Iris pigment epithelial cell (primary cell): Measurements from ENCODE around the gene GABRR3.
"Not testable (repeated sequence)": the region's sequence is repeated elsewhere in the genome, so short reads cannot be mapped to it uniquely, and the experiment has no call there.

Source experiments
- DNase-seq: peaks from one replicate; pipeline ENCODE4 v3.0.0-alpha.2; 2011; ENCODE audit warnings: low read depth

The GABRR3 gene

GRCh38 chr3:98021830-98022560, 13.1 kb downstream of the GABRR3 start:
- DNase-seq = peak; percentile 66

- no peak for DNase-seq
These were observed 14.7 kb downstream of the GABRR3 start for GRCh38 chr3:98020412-98020811.

DNA sequence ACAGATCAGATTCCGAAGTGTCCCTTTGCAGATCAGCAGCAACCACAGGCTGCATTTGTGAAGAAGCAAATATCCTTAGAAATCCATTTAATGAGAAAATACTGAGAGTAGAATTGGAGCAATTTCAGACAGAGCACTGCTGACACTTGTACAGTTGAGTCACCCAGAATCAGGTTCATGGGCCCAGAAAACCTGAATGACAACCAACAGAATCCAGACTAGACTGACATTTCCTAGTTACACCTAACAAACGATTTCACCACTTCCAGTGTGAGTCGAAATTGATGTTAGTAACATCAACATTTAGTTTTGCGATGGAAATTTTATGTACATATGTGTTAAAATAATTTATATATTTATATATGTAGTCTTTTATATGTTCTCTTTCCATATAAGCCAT, 16.8 kb downstream of the GABRR3 start:
- no peak for DNase-seq

- no peak for DNase-seq
These were observed 20.9 kb downstream of the GABRR3 start for GRCh38 chr3:98014268-98014585.

- peak; percentile 61 for DNase-seq
These were observed 21.5 kb downstream of the GABRR3 start for GRCh38 chr3:98013411-98014267.

DNA sequence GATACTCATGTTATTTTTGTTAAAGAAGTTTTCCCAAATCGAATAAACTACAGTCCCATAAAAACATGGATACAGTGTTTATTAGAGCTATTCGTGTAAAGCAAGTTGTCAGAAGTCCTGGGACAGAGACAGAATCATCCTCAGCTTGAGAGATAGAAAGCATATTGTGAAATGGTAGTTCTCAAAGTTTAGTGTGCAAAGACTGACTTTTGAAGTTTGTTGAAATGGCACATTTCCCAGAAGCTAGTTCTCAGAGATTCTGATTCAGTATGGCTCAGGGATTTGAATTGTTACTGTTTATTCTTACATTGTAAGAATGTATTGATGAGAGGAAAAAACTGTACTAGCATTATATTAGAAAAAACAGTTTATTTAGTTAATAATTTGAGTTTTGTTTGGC, 22.1 kb downstream of the GABRR3 start:
- peak; percentile 81 for DNase-seq

- DNase-seq = not testable (repeated sequence)
These were observed 24.1 kb downstream of the GABRR3 start for GRCh38 chr3:98010883-98011449.

GRCh38 chr3:98010194-98010882, 24.8 kb downstream of the GABRR3 start:
- DNase-seq = no peak

DNA sequence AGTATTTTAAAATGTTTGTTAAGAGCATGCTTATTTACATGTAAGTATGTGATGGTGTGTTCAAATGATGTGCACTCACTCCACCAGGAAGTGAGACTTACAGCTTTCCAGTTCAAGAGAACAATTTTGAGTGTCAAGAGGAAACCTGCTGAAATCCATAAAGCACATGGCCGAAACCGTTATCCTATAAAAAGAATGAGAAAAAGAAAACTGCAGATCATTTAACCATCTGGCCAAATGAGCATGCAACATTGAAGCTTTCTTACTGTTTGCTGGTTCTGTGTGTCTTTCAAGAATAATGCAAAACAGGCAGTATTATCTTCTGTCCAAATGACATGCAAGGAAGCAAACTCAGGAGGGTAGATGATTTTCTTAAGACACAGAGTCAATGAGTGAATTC, 26.3 kb downstream of the GABRR3 start:
- DNase-seq = no peak

- DNase-seq = no peak
These were observed 29.7 kb downstream of the GABRR3 start for GRCh38 chr3:98005438-98005837.

- DNase-seq = no peak
These were observed 30.4 kb downstream of the GABRR3 start for GRCh38 chr3:98004721-98005120.

DNA sequence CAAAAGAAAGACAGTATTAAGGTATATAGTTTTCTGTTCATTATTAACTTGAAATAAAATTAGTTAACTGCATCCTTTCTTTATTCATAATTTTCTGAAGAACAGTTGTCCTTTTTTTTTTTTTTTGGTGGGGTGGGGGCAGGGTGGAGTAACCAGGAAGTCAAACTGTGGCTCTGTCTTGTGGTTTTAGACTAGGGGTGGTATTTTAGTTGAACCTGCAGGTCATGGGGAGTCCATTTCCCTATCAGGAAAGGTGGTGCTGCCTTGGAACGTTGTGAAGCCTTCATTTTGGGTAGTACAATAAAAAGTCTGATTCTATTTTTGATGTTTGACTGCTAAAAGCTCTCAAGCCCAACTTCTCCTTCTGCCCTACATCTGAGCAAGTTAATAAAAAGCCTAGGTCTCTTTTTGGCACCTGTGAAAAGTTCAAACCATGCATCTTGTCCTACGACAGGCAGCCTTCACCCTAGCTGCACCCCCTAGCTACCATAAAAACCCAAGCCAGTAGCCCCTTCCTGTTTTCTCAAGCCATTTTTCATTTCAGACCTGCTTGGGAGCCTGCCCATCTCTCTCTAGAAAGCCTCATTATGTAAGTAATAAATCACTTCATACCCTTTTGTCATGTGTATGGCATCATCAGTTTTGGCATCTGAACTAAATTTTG, 31.7 kb downstream of the GABRR3 start:
- no peak for DNase-seq

DNA sequence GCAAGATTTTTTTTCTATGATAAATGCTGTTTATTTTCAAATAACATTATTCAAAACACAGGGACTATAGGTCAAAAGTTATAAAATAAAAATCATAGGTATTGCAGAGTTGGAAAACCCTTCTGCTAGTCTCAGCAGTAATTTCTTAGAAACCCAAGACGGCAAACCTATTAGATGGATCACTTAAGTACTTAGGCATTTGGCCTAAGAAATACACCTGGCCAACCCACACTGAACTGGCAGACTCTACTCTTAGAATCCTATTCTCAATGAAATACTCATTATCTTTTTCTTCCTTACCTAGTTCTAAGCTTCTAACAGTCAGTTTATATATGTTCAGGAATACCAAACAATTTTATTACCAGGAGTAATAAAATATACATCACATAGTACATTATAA, 32.4 kb downstream of the GABRR3 start:
- DNase-seq = no peak

DNA sequence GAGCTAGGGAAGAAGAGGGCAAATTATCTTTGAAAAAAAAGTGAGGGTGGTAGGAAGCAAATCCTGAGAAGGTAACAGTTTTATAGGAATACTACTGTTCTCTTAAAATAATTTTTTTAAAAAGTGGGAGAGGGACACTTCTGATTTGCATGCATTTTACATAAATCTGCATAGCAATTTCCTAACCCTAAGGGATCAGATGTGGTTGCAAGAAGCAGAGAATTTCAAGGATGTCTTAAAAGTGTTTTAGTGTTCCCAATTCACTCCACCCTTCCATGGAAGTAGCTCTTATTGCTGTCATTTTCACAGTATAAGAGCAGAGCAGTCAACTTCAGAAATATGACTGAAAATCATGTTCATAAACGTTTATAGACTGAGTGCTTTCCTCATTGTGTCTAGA, 35.1 kb downstream of the GABRR3 start:
- no peak for DNase-seq

DNA sequence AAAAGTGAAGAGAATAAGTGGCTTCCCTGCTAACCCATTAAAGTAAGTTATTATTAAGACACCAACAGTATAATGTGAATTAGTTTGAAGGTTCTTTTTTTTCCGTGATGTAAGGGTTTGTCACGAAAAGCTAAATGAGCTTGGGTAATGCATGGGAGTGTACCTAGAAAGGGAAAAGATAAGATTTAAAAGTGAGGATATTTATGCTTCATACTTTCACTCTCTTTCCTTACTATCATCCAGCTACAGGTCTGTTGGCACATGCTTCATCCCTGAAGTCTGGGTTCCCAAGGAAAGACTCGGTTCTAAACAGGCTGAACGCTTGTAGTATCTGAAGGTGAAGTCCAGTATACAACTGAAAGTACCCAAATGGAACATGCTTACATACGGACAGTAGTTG, 36.0 kb downstream of the GABRR3 start:
- no peak for DNase-seq

DNA sequence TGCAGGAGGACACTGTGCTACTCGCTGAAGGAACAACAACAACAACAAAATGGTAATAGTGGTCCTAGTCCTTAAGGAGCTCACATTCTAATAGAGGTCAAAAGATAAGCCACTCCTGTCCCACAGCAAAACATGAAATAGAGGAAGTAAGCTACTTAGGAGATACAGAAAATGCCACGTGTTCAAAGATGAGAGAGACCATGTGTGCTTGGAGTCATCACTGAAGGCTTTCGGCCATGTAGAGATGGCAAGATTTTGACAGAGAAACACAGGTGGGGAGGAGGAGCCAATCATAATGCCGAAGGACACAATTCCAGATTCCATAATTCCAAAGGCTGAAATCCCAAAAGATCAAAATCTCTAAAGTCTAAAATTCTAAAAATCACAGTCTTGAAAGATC, 38.1 kb downstream of the GABRR3 start:
- no peak for DNase-seq

DNA sequence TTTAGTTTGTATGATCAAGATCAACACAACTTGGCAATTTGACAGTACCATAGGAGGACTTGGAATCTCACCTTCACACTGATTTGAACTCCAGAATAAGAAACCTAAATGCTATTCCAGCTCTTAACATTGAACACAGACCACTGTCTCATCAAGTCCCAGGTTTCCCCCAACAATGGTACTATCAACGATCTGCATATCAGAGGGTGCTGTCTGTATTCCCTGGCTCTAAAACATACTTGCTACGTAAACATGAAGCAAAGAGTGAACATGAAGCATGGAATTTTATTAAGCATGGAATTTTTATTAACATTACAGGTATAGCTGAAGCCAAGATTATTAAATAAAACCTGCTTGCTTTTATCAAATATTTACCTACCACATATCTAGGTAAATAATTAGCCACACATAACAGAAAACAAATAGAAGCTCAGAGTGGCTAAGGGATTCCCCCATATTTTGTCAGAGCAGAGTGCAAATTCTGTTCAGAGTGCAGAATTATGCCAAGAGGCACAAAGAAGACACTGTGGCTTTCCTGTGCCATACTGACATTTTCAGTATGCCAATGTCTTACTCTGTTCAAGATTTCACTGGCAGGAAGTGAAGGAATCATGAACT, 40.7 kb downstream of the GABRR3 start:
- no peak for DNase-seq

DNA sequence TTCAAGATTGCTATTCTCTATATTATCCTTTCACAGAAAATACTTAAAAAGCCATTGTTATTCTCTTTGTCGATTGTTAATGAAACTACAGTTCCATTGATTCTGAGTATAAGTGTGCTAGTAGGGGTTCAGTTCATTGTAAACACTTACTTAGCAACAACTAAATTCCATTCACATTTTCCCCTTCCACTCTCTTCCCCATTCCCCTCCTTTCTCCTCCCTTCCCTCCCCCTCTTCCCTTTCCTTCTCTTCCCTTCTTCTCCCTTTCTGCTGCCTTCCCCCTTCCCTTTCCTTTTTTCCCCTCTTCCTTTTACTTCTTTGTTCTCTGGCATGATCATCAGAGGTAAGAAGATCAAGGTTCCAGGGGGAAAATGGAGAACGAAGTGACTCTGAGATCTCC, 41.6 kb downstream of the GABRR3 start:
- no peak for DNase-seq

- no peak for DNase-seq
These were observed 42.5 kb downstream of the GABRR3 start for GRCh38 chr3:97992547-97993173.

DNA sequence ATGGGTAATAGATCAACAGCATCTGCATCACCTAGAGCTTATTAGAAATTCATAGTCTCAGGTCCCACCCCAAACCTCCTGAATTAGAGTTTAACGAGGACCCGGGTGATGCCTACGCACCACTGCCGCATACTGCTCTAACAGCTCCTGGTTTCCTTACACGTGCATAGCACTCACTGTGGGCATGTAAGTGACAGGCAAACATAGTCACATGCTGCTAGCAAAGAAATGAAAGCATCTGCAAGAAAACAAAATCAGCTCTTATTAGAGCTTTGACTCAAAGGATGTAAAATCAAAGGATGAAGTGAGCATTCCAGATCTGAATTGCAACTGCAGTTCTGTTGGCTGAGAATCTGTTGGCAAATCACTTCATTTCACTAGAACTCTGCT, 43.8 kb downstream of the GABRR3 start:
- no peak for DNase-seq

GRCh38 chr3:97990624-97991292, 44.4 kb downstream of the GABRR3 start:
- DNase-seq = no peak
